OCI-LY1 (cell line): ENCODE data around the gene PAPPA.

ENCODE experiments used
- EZH2 ChIP-seq: fragments of 200-600 bp; sonication (generic), shearing (Covaris generic); IDR thresholded peaks from 2 replicates; pipeline ENCODE4 v1.8.0; 2017; ENCODE audit warnings: borderline replicate concordance, mixed run types, mild to moderate bottlenecking, antibody characterized with exemption, low read length, moderate library complexity, mixed read lengths
- TF ChIP-seq, protein P1 (sequence below): fragments of 200-600 bp; sonication (generic), shearing (Covaris generic); IDR thresholded peaks from 2 replicates; pipeline ENCODE4 v1.5.1; 2017; ENCODE audit warnings: mild to moderate bottlenecking, antibody characterized with exemption, low read length, moderate library complexity, mixed read lengths

DNA sequence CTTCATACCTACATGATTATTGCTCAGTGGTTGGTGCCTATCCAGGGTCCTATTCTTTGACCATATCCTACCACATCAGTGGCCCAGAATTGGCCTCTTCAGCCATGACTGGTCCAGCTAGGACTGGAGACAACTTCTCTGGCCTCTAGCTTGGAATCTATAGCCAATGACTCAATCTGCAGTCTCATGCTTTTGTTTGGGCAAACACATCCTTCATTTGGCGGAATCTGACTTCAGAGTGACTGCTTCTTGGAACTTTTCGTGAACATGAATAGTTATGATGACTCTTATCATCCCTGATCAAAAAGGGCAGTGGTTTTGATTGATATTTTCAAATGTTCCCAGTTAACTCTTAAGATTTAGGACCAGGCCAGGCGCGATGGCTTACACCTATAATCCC lies 134.1 kb downstream of the PAPPA start:
- TF ChIP-seq, protein P1, sequence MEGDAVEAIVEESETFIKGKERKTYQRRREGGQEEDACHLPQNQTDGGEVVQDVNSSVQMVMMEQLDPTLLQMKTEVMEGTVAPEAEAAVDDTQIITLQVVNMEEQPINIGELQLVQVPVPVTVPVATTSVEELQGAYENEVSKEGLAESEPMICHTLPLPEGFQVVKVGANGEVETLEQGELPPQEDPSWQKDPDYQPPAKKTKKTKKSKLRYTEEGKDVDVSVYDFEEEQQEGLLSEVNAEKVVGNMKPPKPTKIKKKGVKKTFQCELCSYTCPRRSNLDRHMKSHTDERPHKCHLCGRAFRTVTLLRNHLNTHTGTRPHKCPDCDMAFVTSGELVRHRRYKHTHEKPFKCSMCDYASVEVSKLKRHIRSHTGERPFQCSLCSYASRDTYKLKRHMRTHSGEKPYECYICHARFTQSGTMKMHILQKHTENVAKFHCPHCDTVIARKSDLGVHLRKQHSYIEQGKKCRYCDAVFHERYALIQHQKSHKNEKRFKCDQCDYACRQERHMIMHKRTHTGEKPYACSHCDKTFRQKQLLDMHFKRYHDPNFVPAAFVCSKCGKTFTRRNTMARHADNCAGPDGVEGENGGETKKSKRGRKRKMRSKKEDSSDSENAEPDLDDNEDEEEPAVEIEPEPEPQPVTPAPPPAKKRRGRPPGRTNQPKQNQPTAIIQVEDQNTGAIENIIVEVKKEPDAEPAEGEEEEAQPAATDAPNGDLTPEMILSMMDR = no peak
- TF ChIP-seq EZH2 = no peak
